GM12878 (cell line): ENCODE results near the gene CKB. TPM values are rescaled to one million over a fixed set of nuclear protein-coding genes. Genes with fewer than 3 reads are reported as not detected.

ENCODE experiments used
- ATAC-seq: fragments of 200-7000 bp; cut with Tn5 transposase; 3 replicates; pipeline ENCODE4 v1.9.1; 2020; ENCODE audit warnings: mild to moderate bottlenecking, moderate library complexity
- BruUV-seq: library from RNA; stranded (reverse); fragments of 400-500 nt; replicated peaks from 2 replicates; lab custom pipeline; 2021; lab: Mats Ljungman, UMichigan
- CTCF ChIA-PET: fragments of 300-600 bp; sonication (Branson Sonifier 250); formaldehyde crosslinking; extraction: SDS; loops from one replicate; lab custom pipeline; 2021; ENCODE audit warnings: inconsistent platforms; lab: Yijun Ruan, JAX
- POLR2A ChIA-PET: fragments of 350-600 bp; formaldehyde crosslinking; extraction: SDS; loops from one replicate; lab custom pipeline; 2021; ENCODE audit warnings: inconsistent platforms; lab: Charles Lee
- RAD21 ChIA-PET: fragments of 300-600 bp; sonication (Branson Sonifier 250); formaldehyde crosslinking; loops from one replicate; lab custom pipeline; 2023; ENCODE audit warnings: antibody characterized with exemption; ENCODE audit not compliant: unreplicated experiment; lab: Charles Lee
- SMC1A ChIA-PET: fragments of 300-600 bp; sonication (Branson Sonifier 250); formaldehyde crosslinking; loops from one replicate; lab custom pipeline; 2023; ENCODE audit not compliant: unreplicated experiment, uncharacterized antibody; lab: Charles Lee
- DNase-seq: peaks from one replicate; pipeline ENCODE4 v3.0.0-alpha.2; 2011; ENCODE audit warnings: low read depth, low spot score
- FAIRE-seq: peaks from 3 replicates; lab custom pipeline; 2011; peaks lifted over from hg19 to GRCh38; lab: Jason Lieb, UNC
- H2AFZ ChIP-seq: 2 replicates; pipeline ENCODE4 v1.6.0; 2011; ENCODE audit warnings: low read depth, low read length, control low read depth; ENCODE audit not compliant: control insufficient read depth
- H3K27ac ChIP-seq: 2 replicates; pipeline ENCODE4 v1.5.1; 2011; ENCODE audit warnings: control low read depth; ENCODE audit not compliant: control insufficient read depth, insufficient read depth
- H3K27me3 ChIP-seq, 2 experiments: replicated peaks in 1 of 2; 2 replicates each; pipeline versions ENCODE4 v1.6.0 to v1.6.1; 2011; ENCODE audit warnings: low read length in 1 of 2; ENCODE audit not compliant: control insufficient read depth in 2 of 2, insufficient read depth in 2 of 2
- H3K36me3 ChIP-seq, 2 experiments: 2 replicates each; pipeline ENCODE4 v1.5.1; 2011; ENCODE audit warnings: low read length in 1 of 2; ENCODE audit not compliant: control insufficient read depth in 2 of 2, insufficient read depth in 2 of 2
- H3K4me1 ChIP-seq: 2 replicates; pipeline ENCODE4 v1.6.1; 2011; ENCODE audit warnings: mild to moderate bottlenecking, low read length, moderate library complexity, mixed read lengths; ENCODE audit not compliant: control insufficient read depth, insufficient read depth
- H3K4me2 ChIP-seq: 2 replicates; pipeline ENCODE4 v1.6.0; 2011; ENCODE audit warnings: control low read depth; ENCODE audit not compliant: control insufficient read depth, insufficient read depth
- H3K4me3 ChIP-seq: fragments of 200-600 bp; sonication (generic); 2 replicates; pipeline ENCODE4 v1.5.1; 2016
- H3K79me2 ChIP-seq: 2 replicates; pipeline ENCODE4 v1.6.0; 2011; ENCODE audit warnings: low read length; ENCODE audit not compliant: control insufficient read depth, insufficient read depth
- H3K9ac ChIP-seq: 2 replicates; pipeline ENCODE4 v1.8.0; 2011; ENCODE audit warnings: low read length, control low read depth, mixed read lengths; ENCODE audit not compliant: control insufficient read depth, insufficient read depth
- H3K9me3 ChIP-seq: replicated peaks from 3 replicates; pipeline ENCODE4 v1.5.1; 2011; ENCODE audit warnings: mild to moderate bottlenecking, low read length; ENCODE audit not compliant: control insufficient read depth, insufficient read depth
- H4K20me1 ChIP-seq: 2 replicates; pipeline ENCODE4 v1.6.0; 2011; ENCODE audit not compliant: control insufficient read depth, insufficient read depth
- CHD2 ChIP-seq: IDR thresholded peaks from 2 replicates; pipeline ENCODE4 v1.6.1; 2011; ENCODE audit warnings: low read depth, low read length, improper control_type of control experiment, borderline replicate concordance
- HDAC6 ChIP-seq: fragments of 200-600 bp; sonication (generic); IDR thresholded peaks from one replicate; pipeline ENCODE4 v1.8.0; 2017; ENCODE audit warnings: antibody characterized with exemption; ENCODE audit not compliant: unreplicated experiment
- IRF3 ChIP-seq: fragments of 450-650 bp; IDR thresholded peaks from 2 replicates; pipeline ENCODE4 v1.6.1; 2014; ENCODE audit warnings: mild to moderate bottlenecking
- NBN ChIP-seq: fragments of 450-650 bp; IDR thresholded peaks from 2 replicates; pipeline ENCODE4 v1.6.1; 2016
- NFIC ChIP-seq: IDR thresholded peaks from 2 replicates; pipeline ENCODE4 v1.6.1; 2012; ENCODE audit warnings: low read depth, mild to moderate bottlenecking, inconsistent platforms, low read length, moderate library complexity
- POLR2AphosphoS2 ChIP-seq: IDR thresholded peaks from 2 replicates; pipeline ENCODE4 v1.6.1; 2011; ENCODE audit warnings: low read depth, mild to moderate bottlenecking, low read length, improper control_type of control experiment, moderate library complexity
- RFX5 ChIP-seq: IDR thresholded peaks from 2 replicates; pipeline ENCODE4 v1.6.1; 2011; ENCODE audit warnings: low read depth, low read length, improper control_type of control experiment
- SIX5 ChIP-seq: IDR thresholded peaks from 2 replicates; pipeline ENCODE4 v1.6.1; 2011; ENCODE audit warnings: mild to moderate bottlenecking, low read depth, low read length, moderate library complexity; ENCODE audit not compliant: severe bottlenecking
- STAT3 ChIP-seq: IDR thresholded peaks from 2 replicates; pipeline ENCODE4 v1.6.1; 2011; ENCODE audit warnings: low read depth, low read length, improper control_type of control experiment
- USF1 ChIP-seq: IDR thresholded peaks from 2 replicates; pipeline ENCODE4 v1.6.1; 2011; ENCODE audit warnings: borderline replicate concordance, low read depth, mild to moderate bottlenecking, moderate library complexity, mixed read lengths, low read length; ENCODE audit not compliant: insufficient read depth; ENCODE audit errors: extremely low read length
- ZNF687 ChIP-seq: fragments of 450-650 bp; IDR thresholded peaks from 2 replicates; pipeline ENCODE4 v1.6.1; 2017; ENCODE audit warnings: mild to moderate bottlenecking, moderate library complexity
- ZZZ3 ChIP-seq: IDR thresholded peaks from 2 replicates; pipeline ENCODE4 v1.6.1; 2011; ENCODE audit warnings: low read depth; ENCODE audit not compliant: control insufficient read depth, insufficient read length
- WGBS: methylation state at CpG from one replicate; pipeline ENCODE4 v1.1.6; 2016; ENCODE audit warnings: low lambda C conversion rate; ENCODE audit not compliant: insufficient replicate concordance, insufficient coverage; ENCODE audit errors: missing lambda C conversion rate; 5-methylcytosine and 5-hydroxymethylcytosine counted together
- in situ Hi-C: fragments of 300-500 bp; cut with MboI; formaldehyde crosslinking; loops from 9 replicates; pipeline ENCODE4 v1.14.3; 2018; ENCODE audit warnings: mixed read lengths
- intact Hi-C: fragments of 100-400 bp; cut with micrococcal nuclease; formaldehyde crosslinking; loops from one replicate; pipeline ENCODE4 v1.14.2; 2022; ENCODE audit not compliant: unreplicated experiment
- polyA plus RNA-seq, 11 experiments: library from polyadenylated mRNA; depleted of rRNA in 4 of 11; unstranded in 6 of 11; stranded (reverse) in 5 of 11; fragments of >200 nt; fragmentation: Nextera tagmentation in 4 of 11; fragmentation: Illumina TruSeq in 1 of 11; extraction: Ambion mirVana in 4 of 11; extraction: Trizol in 1 of 11; gene quantifications; 1 replicate in 1 of 11; 2 replicates in 10 of 11; pipeline versions ENCODE4 v1.2.1 to v1.2.3, GENCODE V29; 2011 to 2016; ENCODE audit warnings: inconsistent platforms in 2 of 11, missing spikeins in 2 of 11, low read depth in 1 of 11
- total RNA-seq, 4 experiments: library from RNA; depleted of rRNA in 3 of 4; stranded (reverse); fragments of >200 nt in 3 of 4; fragmentation: Illumina TruSeq in 1 of 4; extraction: Trizol in 1 of 4; gene quantifications; 2 replicates each; pipeline versions ENCODE4 v1.2.1 to v1.2.3, GENCODE V29; 2013 to 2021

The CKB gene
- total and polyA plus RNA-seq, 10 of the 15 experiments (the other 5 are each of a cell fraction or from before 2014, with no cell fraction given), result 0.40 to 6.1 (median 2.3) TPM

- no peak for TF ChIP-seq HDAC6
- TF ChIP-seq POLR2AphosphoS2, result no peak
- no peak for TF ChIP-seq STAT3
- no peak for TF ChIP-seq CHD2
- no peak for TF ChIP-seq IRF3
- TF ChIP-seq ZZZ3, result no peak
- no peak for TF ChIP-seq NBN
- TF ChIP-seq USF1, result no peak
- no peak for TF ChIP-seq NFIC
Measured at GRCh38 chr14:103545915-103546651, 23.5 kb upstream of the CKB start (continued).

- FAIRE-seq, result no peak
- Histone ChIP-seq H3K9ac (no peak overlapping the region), H3K4me1 (no peaks in the 10 kb centered on the region), H3K27me3 (no peaks in the 10 kb centered on the region), H3K79me2 (no peaks in the 10 kb centered on the region), H4K20me1 (no peaks in the 10 kb centered on the region)
- no TSS peak for BruUV-seq
- intact Hi-C loops, result no loop called here
- SMC1A ChIA-PET, result no interaction called here
- POLR2A ChIA-PET, result no interaction called here
- no peak for TF ChIP-seq SIX5
- TF ChIP-seq RFX5, result no peak
- no peak for TF ChIP-seq ZNF687
- TF ChIP-seq IRF3, result no peak
- TF ChIP-seq, all 136 proteins: peak for 0
- no peak overlapping the region for H3K4me3 ChIP-seq
- WGBS, result 69% methylated on average over 29 of the region's 29 CpGs
- H2AFZ ChIP-seq, result no peak overlapping the region
- RAD21 ChIA-PET, result interaction anchor here (1.0 to 1.6 kb wide), 3 partner anchors 27 to 45 kb away, joined by 3 to 10 read pairs (median 4); no protein-coding TSS in a partner anchor
- no peak for DNase-seq
- no peak overlapping the region for H3K4me2 ChIP-seq
- H3K36me3 ChIP-seq, result no peaks in the 10 kb centered on the region
- ATAC-seq, result no peak
- no peak overlapping the region for H3K27ac ChIP-seq
- in situ Hi-C loops, result no loop called here
- CTCF ChIA-PET, result interaction anchor here (0.8 to 5.7 kb wide), 4 partner anchors 23 to 44 kb away, joined by 3 to 53 read pairs (median 4); no protein-coding TSS in a partner anchor
- no peaks in the 10 kb centered on the region for H3K9me3 ChIP-seq
Measured at GRCh38 chr14:103545219-103545914, 22.7 kb upstream of the CKB start.
